MM.1S (cell line): Measurements from ENCODE around the gene FASTKD3.

ENCODE experiments used
- CTCF ChIP-seq: fragments of 300-600 bp; sonication (generic); IDR thresholded peaks from 2 replicates; pipeline ENCODE4 v1.5.1; 2016; ENCODE audit warnings: antibody characterized with exemption, low read length, mixed read lengths
- EZH2 ChIP-seq: fragments of 300-600 bp; sonication (generic); optimal IDR thresholded peaks from 2 replicates; pipeline ENCODE3; 2017; ENCODE audit warnings: low read depth, mild to moderate bottlenecking, antibody characterized with exemption, low read length, mixed read lengths
- EZH2phosphoT487 ChIP-seq: fragments of 300-600 bp; sonication (generic); IDR thresholded peaks from 2 replicates; pipeline ENCODE4 v1.6.1; 2018; ENCODE audit warnings: antibody characterized with exemption, low read length

- TF ChIP-seq EZH2 (no peak), CTCF (no peak), EZH2phosphoT487 (no peak)
Observed at GRCh38 chr5:7902666-7903625, 34.1 kb upstream of the FASTKD3 start.
